K562 (cell line): ENCODE results near the gene KIF7. TPM values are rescaled to one million over a fixed set of nuclear protein-coding genes. Genes with fewer than 3 reads are reported as not detected.

Source experiments
- ATAC-seq: fragments of 200-7000 bp; cut with Tn5 transposase; 3 replicates; pipeline ENCODE4 v1.9.1; 2020; ENCODE audit warnings: moderate library complexity
- BruUV-seq: library from RNA; stranded (reverse); fragments of 400-500 nt; replicated peaks from 2 replicates; lab custom pipeline; 2021; lab: Mats Ljungman, UMichigan
- CTCF ChIA-PET: fragments of 300-600 bp; formaldehyde crosslinking; extraction: SDS; loops from one replicate; lab custom pipeline; 2021; ENCODE audit warnings: low intra/inter-chr PET ratio; lab: Yijun Ruan, JAX
- POLR2A ChIA-PET: fragments of 300-600, 350-650 bp; sonication (Branson Sonifier 250); formaldehyde crosslinking; extraction: SDS; loops from one replicate; lab custom pipeline; 2021; ENCODE audit warnings: antibody characterized with exemption, inconsistent platforms; lab: Yijun Ruan, JAX
- DNase-seq, 4 experiments: peaks; one replicate each; pipeline versions ENCODE4 v3.0.0 to v3.0.0-alpha.2; 2011 to 2018; ENCODE audit warnings: low spot score in 3 of 4, mixed read lengths in 3 of 4; ENCODE audit errors: extremely low read depth in 1 of 4
- FAIRE-seq: peaks from 2 replicates; lab custom pipeline; 2011; peaks lifted over from hg19 to GRCh38; lab: Jason Lieb, UNC
- H2AFZ ChIP-seq: 2 replicates; pipeline ENCODE4 v1.6.0; 2011; ENCODE audit warnings: low read depth, low read length, control low read depth, inconsistent platforms
- H3K27ac ChIP-seq: fragments of 200-600 bp; 3 replicates; pipeline ENCODE4 v1.8.0; 2011; ENCODE audit warnings: low read depth, mild to moderate bottlenecking, control low read depth, inconsistent platforms, low read length, moderate library complexity, mixed read lengths; ENCODE audit errors: extremely low read depth
- H3K27me3 ChIP-seq, 2 experiments: fragments of 300-600 bp in 1 of 2; 2 replicates in 1 of 2; 3 replicates in 1 of 2; pipeline versions ENCODE4 v1.6.0 to v1.8.0; 2011; ENCODE audit warnings: inconsistent platforms in 2 of 2, low read length in 2 of 2, mild to moderate bottlenecking in 1 of 2, mixed read lengths in 1 of 2, moderate library complexity in 1 of 2; ENCODE audit not compliant: control insufficient read depth in 2 of 2, insufficient read depth in 2 of 2
- H3K36me3 ChIP-seq: fragments of 300-600 bp; 3 replicates; pipeline ENCODE4 v1.8.0; 2011; ENCODE audit warnings: mild to moderate bottlenecking, low read length, inconsistent platforms; ENCODE audit not compliant: control insufficient read depth, insufficient read depth
- H3K4me1 ChIP-seq, 2 experiments: fragments of 200-600 bp in 1 of 2; replicated peaks in 1 of 2; 2 replicates in 1 of 2; 3 replicates in 1 of 2; pipeline versions ENCODE4 v1.5.1 to v1.8.0; 2011; ENCODE audit warnings: inconsistent platforms in 2 of 2, low read length in 2 of 2, mild to moderate bottlenecking in 1 of 2, mixed read lengths in 1 of 2, moderate library complexity in 1 of 2; ENCODE audit not compliant: control insufficient read depth in 2 of 2, insufficient read depth in 2 of 2
- H3K4me2 ChIP-seq: 2 replicates; pipeline ENCODE4 v1.6.1; 2011; ENCODE audit warnings: low read length, control low read depth, inconsistent platforms, mixed read lengths; ENCODE audit not compliant: insufficient read depth
- H3K4me3 ChIP-seq: fragments of 200-600 bp; sonication (generic), shearing (Covaris generic); 2 replicates; pipeline ENCODE4 v1.5.1; 2016; ENCODE audit warnings: control low read depth, inconsistent platforms
- H3K79me2 ChIP-seq: fragments of 200-600 bp; 3 replicates; pipeline ENCODE4 v1.8.0; 2011; ENCODE audit warnings: low read length, inconsistent platforms; ENCODE audit not compliant: control insufficient read depth, insufficient read depth
- H3K9ac ChIP-seq, 2 experiments: 2 replicates each; pipeline versions ENCODE4 v1.6.0 to v1.6.1; 2011; ENCODE audit warnings: low read depth in 2 of 2, low read length in 2 of 2, control low read depth in 1 of 2, inconsistent platforms in 1 of 2, mild to moderate bottlenecking in 1 of 2, mixed read lengths in 1 of 2; ENCODE audit not compliant: insufficient read depth in 1 of 2
- H3K9me1 ChIP-seq: one replicate; pipeline ENCODE4 v1.6.0; 2011; ENCODE audit warnings: inconsistent platforms, mild to moderate bottlenecking, low read length, moderate library complexity; ENCODE audit not compliant: control insufficient read depth, insufficient read depth
- H3K9me3 ChIP-seq: replicated peaks from 2 replicates; pipeline ENCODE4 v1.5.1; 2011; ENCODE audit warnings: low read depth, low read length, inconsistent platforms; ENCODE audit not compliant: control insufficient read depth, insufficient read depth
- H4K20me1 ChIP-seq: replicated peaks from 2 replicates; pipeline ENCODE4 v1.6.1; 2011; ENCODE audit warnings: low read length, inconsistent platforms, mixed read lengths; ENCODE audit not compliant: control insufficient read depth, insufficient read depth
- CREM ChIP-seq: IDR thresholded peaks from 2 replicates; pipeline ENCODE4 v1.6.1; 2014; ENCODE audit warnings: antibody characterized with exemption, low read depth
- GTF2F1 ChIP-seq: IDR thresholded peaks from 2 replicates; pipeline ENCODE4 v1.6.1; 2011; ENCODE audit warnings: low read depth, low read length, improper control_type of control experiment
- SIN3A ChIP-seq, 2 experiments: fragments of 150-350 bp in 1 of 2; IDR thresholded peaks; 2 replicates each; pipeline ENCODE4 v1.6.1; 2011 to 2016; ENCODE audit warnings: borderline replicate concordance in 2 of 2, low read depth in 2 of 2, low read length in 2 of 2, mild to moderate bottlenecking in 2 of 2, moderate library complexity in 2 of 2; ENCODE audit not compliant: control insufficient read depth in 1 of 2
- WGBS: fragments of 100-300 bp; shearing (Covaris generic); methylation state at CpG from one replicate; pipeline ENCODE4 v1.1.6; 2016; ENCODE audit warnings: low coverage, mixed read lengths; ENCODE audit not compliant: insufficient coverage; ENCODE audit errors: missing lambda C conversion rate; 5-methylcytosine and 5-hydroxymethylcytosine counted together
- in situ Hi-C: fragments of 300-500 bp; cut with MboI; formaldehyde crosslinking; loops from 4 replicates; pipeline ENCODE4 v1.15.0; 2018; ENCODE audit warnings: inconsistent platforms, mixed read lengths
- intact Hi-C: fragments of 100-400 bp; cut with micrococcal nuclease; formaldehyde crosslinking; loops from 2 replicates; pipeline ENCODE4 v1.14.2; 2022
- polyA plus RNA-seq, 8 experiments: library from polyadenylated mRNA; depleted of rRNA in 4 of 8; stranded (reverse) in 5 of 8; unstranded in 3 of 8; fragments of >200 nt; fragmentation: Nextera tagmentation in 2 of 8; fragmentation: Illumina TruSeq in 1 of 8; extraction: Ambion mirVana in 2 of 8; extraction: Trizol in 1 of 8; gene quantifications; 2 replicates each; pipeline versions ENCODE4 v1.2.1 to v1.2.3, GENCODE V29; 2011 to 2014; ENCODE audit warnings: inconsistent platforms in 1 of 8, missing spikeins in 1 of 8
- total RNA-seq, 7 experiments: library from RNA; depleted of rRNA in 6 of 7; stranded (reverse); fragments of >200 nt in 6 of 7; fragmentation: Illumina TruSeq in 2 of 7; extraction: Trizol in 2 of 7; gene quantifications; 2 replicates each; pipeline versions ENCODE4 v1.2.1 to v1.2.3, GENCODE V29; 2011 to 2021; ENCODE audit warnings: low replicate concordance in 1 of 7
- TF ChIP-seq, protein P1 (sequence below), 2 experiments: IDR thresholded peaks; 2 replicates each; pipeline ENCODE4 v1.6.1; 2011; ENCODE audit warnings: borderline replicate concordance in 1 of 2, control low read depth in 1 of 2, low read depth in 1 of 2, low read length in 1 of 2, mild to moderate bottlenecking in 1 of 2, mixed read lengths in 1 of 2, moderate library complexity in 1 of 2; ENCODE audit not compliant: insufficient read depth in 1 of 2, insufficient read length in 1 of 2, poor library complexity in 1 of 2, severe bottlenecking in 1 of 2; ENCODE audit errors: extremely low read depth in 1 of 2
- TF ChIP-seq, protein P2 (sequence below): fragments of 200-800 bp; sonication (Bioruptor generic); IDR thresholded peaks from 2 replicates; pipeline ENCODE4 v1.6.1; 2016; ENCODE audit warnings: missing genetic modification characterization, missing compliant biosample characterization

The KIF7 gene
- total and polyA plus RNA-seq, 9 of the 15 experiments (the other 6 are each of a cell fraction or from before 2014, with no cell fraction given), result 0.04 to 2.0 (median 0.58) TPM

DNA sequence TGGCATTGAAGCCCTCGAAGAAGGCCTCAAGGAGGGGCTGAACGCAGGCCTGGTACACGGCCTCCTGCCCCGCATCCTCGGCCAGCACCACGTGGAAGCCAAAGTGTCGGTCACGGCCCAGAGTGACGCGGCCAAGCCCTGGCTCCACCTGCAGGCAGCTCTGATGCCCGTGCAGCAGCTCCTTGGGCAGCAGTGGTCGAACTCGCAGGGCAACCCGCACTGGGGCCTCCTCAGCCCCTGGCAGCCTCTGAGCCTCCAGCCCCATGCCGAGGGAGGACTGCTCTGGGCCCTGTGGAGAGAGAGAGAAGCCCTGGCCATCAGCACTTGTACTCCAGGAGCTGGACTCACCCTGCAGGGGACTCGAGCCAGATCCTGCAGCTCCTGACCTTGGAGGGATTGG, 2.6 kb downstream of the KIF7 start:
- Histone ChIP-seq H3K9ac (peak overlapping the region in 1 of 2 experiments; percentile 35; a peak in 1 of 4 replicates), H3K4me2 (no peak overlapping the region), H4K20me1 (no peaks in the 10 kb centered on the region), H3K36me3 (no peaks in the 10 kb centered on the region), H3K27ac (no peak overlapping the region), H3K9me3 (no peaks in the 10 kb centered on the region), H3K4me3 (no peak overlapping the region), H2AFZ (no peak overlapping the region), H3K4me1 (peaks cover 0 to 22% of the 10 kb centered on the region in 2 experiments; a peak in 4 of 5 replicates), H3K79me2 (no peaks in the 10 kb centered on the region), H3K9me1 (no peaks in the 10 kb centered on the region), H3K27me3 (peaks cover 5 to 35% of the 10 kb centered on the region in 2 experiments; a peak in 3 of 5 replicates)
- WGBS, result 28% methylated on average over 13 of the region's 16 CpGs
- TF ChIP-seq, protein P1, sequence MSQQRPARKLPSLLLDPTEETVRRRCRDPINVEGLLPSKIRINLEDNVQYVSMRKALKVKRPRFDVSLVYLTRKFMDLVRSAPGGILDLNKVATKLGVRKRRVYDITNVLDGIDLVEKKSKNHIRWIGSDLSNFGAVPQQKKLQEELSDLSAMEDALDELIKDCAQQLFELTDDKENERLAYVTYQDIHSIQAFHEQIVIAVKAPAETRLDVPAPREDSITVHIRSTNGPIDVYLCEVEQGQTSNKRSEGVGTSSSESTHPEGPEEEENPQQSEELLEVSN (IDR thresholded peaks at IDR 0.05; ENCODE audit: borderline replicate concordance in 1 of 2, extremely low read depth in 1 of 2, insufficient read depth in 1 of 2, insufficient read length in 1 of 2, low read depth in 1 of 2, low read length in 1 of 2, poor library complexity in 1 of 2, severe bottlenecking in 1 of 2), result peak in 1 of 2 experiments; percentile 35
- 0 out of 2 replicates have a peak, but pooled peaks have one; percentile 2 for TF ChIP-seq CREM
- TF ChIP-seq GTF2F1, result no peak
- ChIA-PET POLR2A (interaction anchor here (1.4 kb wide), 1 partner anchor 22 kb away, joined by 3 read pairs; no protein-coding TSS in a partner anchor), CTCF (no interaction called here)
- FAIRE-seq (no peak), ATAC-seq (no peak), DNase-seq (no peak)
- BruUV-seq, result no TSS peak
- intact Hi-C loops, result no loop called here
- in situ Hi-C loops, result no loop called here

DNA sequence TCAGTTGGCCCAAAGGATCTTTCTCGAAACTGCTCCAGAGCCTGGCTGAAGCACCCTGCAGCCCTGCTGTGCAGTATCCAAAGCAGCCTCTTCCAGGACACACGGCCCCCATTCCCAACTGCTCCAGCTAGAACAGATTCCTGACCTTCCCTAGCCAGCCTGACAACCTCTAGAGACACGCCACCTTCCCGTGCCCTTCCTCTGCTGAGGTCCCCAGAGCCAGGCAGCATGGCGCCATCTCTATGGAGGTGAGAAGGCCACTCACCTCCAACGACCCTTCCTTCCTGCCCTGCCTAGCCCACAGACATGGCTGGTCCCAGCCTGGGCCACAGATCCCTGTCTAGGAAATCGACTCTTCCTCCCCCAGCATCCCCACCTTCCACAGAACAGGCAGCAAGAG, 3.1 kb downstream of the KIF7 start:
- DNase-seq (no peak), FAIRE-seq (no peak), ATAC-seq (no peak)
- Histone ChIP-seq H3K36me3 (no peaks in the 10 kb centered on the region), H3K79me2 (no peaks in the 10 kb centered on the region), H3K9me3 (no peaks in the 10 kb centered on the region), H2AFZ (no peak overlapping the region), H3K4me2 (no peak overlapping the region), H3K27ac (no peak overlapping the region), H3K9me1 (no peaks in the 10 kb centered on the region), H3K4me1 (peaks cover 0 to 27% of the 10 kb centered on the region in 2 experiments; a peak in 4 of 5 replicates), H3K4me3 (no peak overlapping the region), H4K20me1 (no peaks in the 10 kb centered on the region), H3K27me3 (peaks cover 5 to 35% of the 10 kb centered on the region in 2 experiments; a peak in 3 of 5 replicates), H3K9ac (no peak overlapping the region)
- in situ Hi-C loops (no loop called here), intact Hi-C loops (no loop called here)
- no TSS peak for BruUV-seq
- 20% methylated on average over 7 of the region's 7 CpGs for WGBS
- CTCF ChIA-PET, result no interaction called here
- POLR2A ChIA-PET, result interaction anchor here (1.4 kb wide), 1 partner anchor 21 kb away, joined by 3 read pairs; no protein-coding TSS in a partner anchor
- TF ChIP-seq, protein P2, sequence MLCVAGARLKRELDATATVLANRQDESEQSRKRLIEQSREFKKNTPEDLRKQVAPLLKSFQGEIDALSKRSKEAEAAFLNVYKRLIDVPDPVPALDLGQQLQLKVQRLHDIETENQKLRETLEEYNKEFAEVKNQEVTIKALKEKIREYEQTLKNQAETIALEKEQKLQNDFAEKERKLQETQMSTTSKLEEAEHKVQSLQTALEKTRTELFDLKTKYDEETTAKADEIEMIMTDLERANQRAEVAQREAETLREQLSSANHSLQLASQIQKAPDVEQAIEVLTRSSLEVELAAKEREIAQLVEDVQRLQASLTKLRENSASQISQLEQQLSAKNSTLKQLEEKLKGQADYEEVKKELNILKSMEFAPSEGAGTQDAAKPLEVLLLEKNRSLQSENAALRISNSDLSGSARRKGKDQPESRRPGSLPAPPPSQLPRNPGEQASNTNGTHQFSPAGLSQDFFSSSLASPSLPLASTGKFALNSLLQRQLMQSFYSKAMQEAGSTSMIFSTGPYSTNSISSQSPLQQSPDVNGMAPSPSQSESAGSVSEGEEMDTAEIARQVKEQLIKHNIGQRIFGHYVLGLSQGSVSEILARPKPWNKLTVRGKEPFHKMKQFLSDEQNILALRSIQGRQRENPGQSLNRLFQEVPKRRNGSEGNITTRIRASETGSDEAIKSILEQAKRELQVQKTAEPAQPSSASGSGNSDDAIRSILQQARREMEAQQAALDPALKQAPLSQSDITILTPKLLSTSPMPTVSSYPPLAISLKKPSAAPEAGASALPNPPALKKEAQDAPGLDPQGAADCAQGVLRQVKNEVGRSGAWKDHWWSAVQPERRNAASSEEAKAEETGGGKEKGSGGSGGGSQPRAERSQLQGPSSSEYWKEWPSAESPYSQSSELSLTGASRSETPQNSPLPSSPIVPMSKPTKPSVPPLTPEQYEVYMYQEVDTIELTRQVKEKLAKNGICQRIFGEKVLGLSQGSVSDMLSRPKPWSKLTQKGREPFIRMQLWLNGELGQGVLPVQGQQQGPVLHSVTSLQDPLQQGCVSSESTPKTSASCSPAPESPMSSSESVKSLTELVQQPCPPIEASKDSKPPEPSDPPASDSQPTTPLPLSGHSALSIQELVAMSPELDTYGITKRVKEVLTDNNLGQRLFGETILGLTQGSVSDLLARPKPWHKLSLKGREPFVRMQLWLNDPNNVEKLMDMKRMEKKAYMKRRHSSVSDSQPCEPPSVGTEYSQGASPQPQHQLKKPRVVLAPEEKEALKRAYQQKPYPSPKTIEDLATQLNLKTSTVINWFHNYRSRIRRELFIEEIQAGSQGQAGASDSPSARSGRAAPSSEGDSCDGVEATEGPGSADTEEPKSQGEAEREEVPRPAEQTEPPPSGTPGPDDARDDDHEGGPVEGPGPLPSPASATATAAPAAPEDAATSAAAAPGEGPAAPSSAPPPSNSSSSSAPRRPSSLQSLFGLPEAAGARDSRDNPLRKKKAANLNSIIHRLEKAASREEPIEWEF (CRISPR knock-in tag), result no peak
- TF ChIP-seq SIN3A (IDR thresholded peaks at IDR 0.05; ENCODE audit: borderline replicate concordance in 2 of 2, control insufficient read depth in 1 of 2, low read depth in 2 of 2, low read length in 2 of 2), result no peak
